PC-3 (cell line): ENCODE measurements around the gene DUSP6. TPM values are rescaled to one million over a fixed set of nuclear protein-coding genes. Genes with fewer than 3 reads are reported as not detected.
"Not testable (repeated sequence)": the region's sequence is repeated elsewhere in the genome, so short reads cannot be mapped to it uniquely, and the experiment has no call there.

Experiments
- ATAC-seq: fragments of 200-7000 bp; cut with Tn5 transposase; 2 replicates; pipeline ENCODE4 v1.9.1; 2020; ENCODE audit warnings: mild to moderate bottlenecking, moderate library complexity
- BruUV-seq: library from RNA; stranded (reverse); fragments of 400-500 nt; replicated peaks from 2 replicates; lab custom pipeline; 2021; lab: Mats Ljungman, UMichigan
- CTCF ChIA-PET: fragments of 300-600 bp; sonication (Branson Sonifier 250); formaldehyde crosslinking; loops from one replicate; lab custom pipeline; 2022; ENCODE audit warnings: antibody characterized with exemption; lab: Charles Lee
- POLR2A ChIA-PET: fragments of 300-600 bp; sonication (Branson Sonifier 250); formaldehyde crosslinking; loops from one replicate; lab custom pipeline; 2022; ENCODE audit warnings: antibody characterized with exemption; ENCODE audit not compliant: unreplicated experiment; lab: Charles Lee
- DNase-seq: peaks from one replicate; pipeline ENCODE4 v3.0.0-alpha.2; 2015
- H2AFZ ChIP-seq: fragments of 300-600 bp; sonication (generic); 2 replicates; pipeline ENCODE4 v1.6.0; 2016; ENCODE audit warnings: antibody characterized with exemption, low read length
- H3F3A ChIP-seq: fragments of 300-600 bp; sonication (generic); one replicate; pipeline ENCODE4 v1.6.0; 2017; ENCODE audit warnings: antibody characterized with exemption, low read length, control low read depth, mild to moderate bottlenecking; ENCODE audit not compliant: unreplicated experiment
- H3K27ac ChIP-seq: fragments of 300-600 bp; sonication (generic); 2 replicates; pipeline ENCODE4 v1.5.1; 2016; ENCODE audit warnings: mild to moderate bottlenecking, low read length
- H3K27me3 ChIP-seq: fragments of 300-600 bp; sonication (generic); 2 replicates; pipeline ENCODE4 v1.6.1; 2016; ENCODE audit warnings: low read length, mixed read lengths
- H3K36me3 ChIP-seq: fragments of 300-600 bp; sonication (generic); 2 replicates; pipeline ENCODE4 v1.6.1; 2016; ENCODE audit warnings: low read depth, mixed run types, low read length, mixed read lengths
- H3K4me1 ChIP-seq: fragments of 300-600 bp; sonication (generic); 2 replicates; pipeline ENCODE4 v1.5.1; 2016; ENCODE audit warnings: low read length; ENCODE audit not compliant: insufficient read depth
- H3K4me2 ChIP-seq: fragments of 300-600 bp; sonication (generic); 2 replicates; pipeline ENCODE4 v1.6.0; 2016; ENCODE audit warnings: low read length
- H3K4me3 ChIP-seq: fragments of 300-600 bp; sonication (generic); 2 replicates; pipeline ENCODE4 v1.5.1; 2016; ENCODE audit warnings: mild to moderate bottlenecking, low read length, mixed read lengths
- H3K79me2 ChIP-seq: fragments of 300-600 bp; sonication (generic); 2 replicates; pipeline ENCODE4 v1.6.1; 2017; ENCODE audit warnings: low read length, mixed read lengths
- H3K9ac ChIP-seq: fragments of 300-600 bp; sonication (generic); 2 replicates; pipeline ENCODE4 v1.6.0; 2016; ENCODE audit warnings: mild to moderate bottlenecking, low read length
- H3K9me2 ChIP-seq: fragments of 300-600 bp; sonication (generic); replicated peaks from 2 replicates; pipeline ENCODE4 v1.6.1; 2016; ENCODE audit warnings: mixed run types, low read length, mixed read lengths
- H3K9me3 ChIP-seq: fragments of 300-600 bp; sonication (generic); 2 replicates; pipeline ENCODE4 v1.6.1; 2016; ENCODE audit warnings: low read length, mixed read lengths
- H4K20me1 ChIP-seq: fragments of 300-600 bp; sonication (generic); 2 replicates; pipeline ENCODE4 v1.6.1; 2016; ENCODE audit warnings: low read length, mixed read lengths
- EZH2 ChIP-seq: fragments of 300-600 bp; sonication (generic); IDR thresholded peaks from one replicate; pipeline ENCODE4 v1.6.1; 2017; ENCODE audit warnings: antibody characterized with exemption, mild to moderate bottlenecking, low read length; ENCODE audit not compliant: unreplicated experiment
- EZH2phosphoT487 ChIP-seq: fragments of 300-600 bp; sonication (generic); IDR thresholded peaks from 2 replicates; pipeline ENCODE4 v1.6.1; 2018; ENCODE audit warnings: mild to moderate bottlenecking, antibody characterized with exemption, low read length, borderline replicate concordance
- intact Hi-C: fragments of 100-400 bp; cut with micrococcal nuclease; formaldehyde crosslinking; loops from 2 replicates; pipeline ENCODE4 v1.9.0; 2023
- total RNA-seq: library from RNA; depleted of rRNA; stranded (reverse); fragments of >200 nt; gene quantifications from 2 replicates; pipeline ENCODE4 v1.2.3, GENCODE V29; 2014
- TF ChIP-seq, protein P1 (sequence below): fragments of 300-600 bp; sonication (generic); conservative IDR thresholded peaks from 2 replicates; pipeline ENCODE4 v1.5.1; 2017; ENCODE audit warnings: antibody characterized with exemption, low read depth, mild to moderate bottlenecking, low read length

Gene DUSP6
- total RNA-seq, 1 experiment from 2014 or later = 244 TPM

DNA sequence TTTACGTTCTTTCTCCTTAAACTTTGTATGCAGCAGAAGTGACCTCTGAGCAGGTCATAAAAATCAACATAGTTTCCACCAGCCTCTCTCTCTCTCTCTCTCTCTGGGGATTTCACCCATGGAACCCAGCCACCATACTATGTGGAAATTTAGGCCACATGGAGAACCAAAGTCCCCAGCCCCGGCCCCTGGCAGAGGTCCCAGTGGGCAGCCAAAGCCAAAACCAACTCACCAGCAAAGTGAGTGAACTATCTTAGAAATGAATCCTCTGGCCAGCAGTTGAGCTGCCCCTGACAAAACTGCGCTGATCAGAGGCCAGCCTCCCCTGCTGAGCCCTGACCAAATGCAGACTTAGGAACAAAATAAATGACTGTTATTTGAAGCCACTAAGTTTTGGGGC lies 9.2 kb downstream of the DUSP6 start:
- Histone ChIP-seq H3K79me2 (peaks cover 15% of the 10 kb centered on the region), H4K20me1 (peaks cover 14% of the 10 kb centered on the region), H3F3A (peaks cover 4% of the 10 kb centered on the region), H3K36me3 (peaks cover 12% of the 10 kb centered on the region), H3K4me2 (no peak overlapping the region), H3K9ac (no peak overlapping the region), H3K9me3 (no peaks in the 10 kb centered on the region), H3K4me3 (no peak overlapping the region), H3K27ac (no peak overlapping the region), H3K9me2 (no peaks in the 10 kb centered on the region), H3K27me3 (no peaks in the 10 kb centered on the region), H3K4me1 (peaks cover 21% of the 10 kb centered on the region), H2AFZ (no peak overlapping the region)
- BruUV-seq = no TSS peak
- intact Hi-C loops = no loop called here
- TF ChIP-seq, protein P1, sequence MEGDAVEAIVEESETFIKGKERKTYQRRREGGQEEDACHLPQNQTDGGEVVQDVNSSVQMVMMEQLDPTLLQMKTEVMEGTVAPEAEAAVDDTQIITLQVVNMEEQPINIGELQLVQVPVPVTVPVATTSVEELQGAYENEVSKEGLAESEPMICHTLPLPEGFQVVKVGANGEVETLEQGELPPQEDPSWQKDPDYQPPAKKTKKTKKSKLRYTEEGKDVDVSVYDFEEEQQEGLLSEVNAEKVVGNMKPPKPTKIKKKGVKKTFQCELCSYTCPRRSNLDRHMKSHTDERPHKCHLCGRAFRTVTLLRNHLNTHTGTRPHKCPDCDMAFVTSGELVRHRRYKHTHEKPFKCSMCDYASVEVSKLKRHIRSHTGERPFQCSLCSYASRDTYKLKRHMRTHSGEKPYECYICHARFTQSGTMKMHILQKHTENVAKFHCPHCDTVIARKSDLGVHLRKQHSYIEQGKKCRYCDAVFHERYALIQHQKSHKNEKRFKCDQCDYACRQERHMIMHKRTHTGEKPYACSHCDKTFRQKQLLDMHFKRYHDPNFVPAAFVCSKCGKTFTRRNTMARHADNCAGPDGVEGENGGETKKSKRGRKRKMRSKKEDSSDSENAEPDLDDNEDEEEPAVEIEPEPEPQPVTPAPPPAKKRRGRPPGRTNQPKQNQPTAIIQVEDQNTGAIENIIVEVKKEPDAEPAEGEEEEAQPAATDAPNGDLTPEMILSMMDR = no peak
- no peak for TF ChIP-seq EZH2
- no peak for TF ChIP-seq EZH2phosphoT487
- DNase-seq (no peak), ATAC-seq (no peak)
- ChIA-PET CTCF (no interaction called here), POLR2A (no interaction called here)

DNA sequence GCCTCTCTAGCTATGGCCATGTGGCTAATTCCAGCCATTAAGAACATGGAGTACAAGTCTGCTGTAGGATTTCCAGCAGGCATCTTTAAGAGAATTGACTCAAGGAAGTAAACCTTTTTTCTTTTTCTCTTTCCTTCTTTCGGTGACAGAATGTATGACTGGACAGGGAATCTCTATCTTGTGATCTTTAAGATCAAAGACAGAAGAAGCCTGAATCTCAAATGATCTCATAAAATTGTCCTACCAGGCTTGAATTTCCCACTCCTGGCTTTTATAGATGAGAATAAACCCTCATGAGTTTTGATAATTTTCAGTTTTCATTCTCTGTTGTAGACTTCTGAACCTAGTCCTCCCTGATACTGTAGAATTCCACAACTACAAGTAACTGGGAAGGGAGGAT lies 11.4 kb downstream of the DUSP6 start:
- BruUV-seq = no TSS peak
- intact Hi-C loops = no loop called here

DNA sequence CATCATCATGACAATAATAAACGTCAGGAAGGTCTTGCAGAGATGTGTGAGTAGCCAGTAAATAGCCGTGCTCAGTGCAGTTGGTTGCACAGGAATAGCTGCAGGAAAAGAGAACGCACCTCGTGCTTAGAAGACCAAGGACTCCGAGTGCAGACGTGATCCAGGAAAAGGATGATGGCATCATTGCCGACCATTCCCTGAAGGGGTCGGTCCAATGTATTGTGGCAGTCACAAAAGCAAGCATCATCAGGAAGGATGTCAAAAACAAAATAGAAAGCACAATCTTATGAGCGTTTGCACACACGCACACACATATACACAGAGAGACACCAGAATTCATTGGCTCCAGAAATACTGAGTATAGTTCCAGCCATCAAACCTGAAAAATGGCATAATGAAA lies 12.8 kb downstream of the DUSP6 start:
- no peaks in the 10 kb centered on the region for H3K79me2 ChIP-seq
- H3K4me1 ChIP-seq = no peaks in the 10 kb centered on the region
- intact Hi-C loops = no loop called here
- CTCF ChIA-PET = no interaction called here
- H3K9me3 ChIP-seq = no peaks in the 10 kb centered on the region
- TF ChIP-seq EZH2phosphoT487 = no peak
- TF ChIP-seq, protein P1 = no peak
- no peak for TF ChIP-seq EZH2
- no peaks in the 10 kb centered on the region for H3K36me3 ChIP-seq
- H3F3A ChIP-seq = no peaks in the 10 kb centered on the region
- H3K4me3 ChIP-seq = no peak overlapping the region
- H3K27ac ChIP-seq = no peak overlapping the region
- H4K20me1 ChIP-seq = no peaks in the 10 kb centered on the region
- no peaks in the 10 kb centered on the region for H3K9me2 ChIP-seq
- no peak overlapping the region for H3K9ac ChIP-seq
- ATAC-seq = no peak
- DNase-seq = no peak
- H3K4me2 ChIP-seq = no peak overlapping the region
- POLR2A ChIA-PET = no interaction called here
- no peaks in the 10 kb centered on the region for H3K27me3 ChIP-seq
- BruUV-seq = no TSS peak
- no peak overlapping the region for H2AFZ ChIP-seq

More for the DNA sequence above, 11.4 kb downstream of the DUSP6 start:
- Histone ChIP-seq H4K20me1 (no peaks in the 10 kb centered on the region), H3K4me3 (no peak overlapping the region), H3K9ac (no peak overlapping the region), H3K27ac (no peak overlapping the region), H3K27me3 (no peaks in the 10 kb centered on the region), H3K79me2 (no peaks in the 10 kb centered on the region), H3F3A (no peaks in the 10 kb centered on the region), H3K9me3 (no peaks in the 10 kb centered on the region), H2AFZ (no peak overlapping the region), H3K9me2 (no peaks in the 10 kb centered on the region), H3K4me2 (no peak overlapping the region), H3K4me1 (no peaks in the 10 kb centered on the region), H3K36me3 (no peaks in the 10 kb centered on the region)
- ATAC-seq (no peak), DNase-seq (no peak)
- TF ChIP-seq, protein P1 = no peak
- TF ChIP-seq EZH2 (no peak), EZH2phosphoT487 (no peak)
- ChIA-PET CTCF (no interaction called here), POLR2A (no interaction called here)

DNA sequence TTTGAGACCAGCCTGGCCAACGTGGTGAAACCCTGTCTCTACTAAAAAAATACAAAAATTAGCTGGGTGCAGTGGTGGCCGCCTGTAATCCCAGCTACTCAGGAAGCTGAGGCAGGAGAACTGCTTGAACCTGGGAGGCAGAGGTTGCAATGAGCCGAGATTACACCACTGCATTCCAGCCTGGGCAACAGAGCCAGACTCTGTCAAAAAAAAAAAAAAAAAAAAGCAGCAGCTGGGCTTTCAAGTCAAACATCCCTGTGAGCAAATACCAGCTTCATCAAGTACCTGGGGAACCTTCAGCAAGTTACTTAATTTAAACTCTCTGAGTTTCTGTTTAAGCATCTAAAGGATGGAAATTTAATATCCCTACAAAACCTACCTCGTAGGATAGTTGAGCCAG lies 15.2 kb downstream of the DUSP6 start:
- POLR2A ChIA-PET, DNase-seq, H3K4me1 ChIP-seq, H3K27me3 ChIP-seq, H3F3A ChIP-seq, H3K36me3 ChIP-seq, H3K9ac ChIP-seq, BruUV-seq, H3K4me3 ChIP-seq, ATAC-seq, H3K27ac ChIP-seq, H3K79me2 ChIP-seq, H3K4me2 ChIP-seq, H3K9me2 ChIP-seq, intact Hi-C loops, H4K20me1 ChIP-seq, H2AFZ ChIP-seq, CTCF ChIA-PET, H3K9me3 ChIP-seq: not testable (repeated sequence)
